ENCODE measurements around the gene GPS1.

The GPS1 gene

GRCh38 chr17:82047914-82048570 lies 3.7 kb upstream of the GPS1 start:
- no peak for DNase-seq (ENCODE audit: low read depth)

GRCh38 chr17:82048571-82048971 lies 3.1 kb upstream of the GPS1 start:
- DNase-seq (ENCODE audit: low read depth) = no peak
- H3K4me3 ChIP-seq (replicated peaks; ENCODE audit: low read depth, low read length) = no peak overlapping the region
- TF ChIP-seq CTCF (IDR thresholded peaks at IDR 0.05; ENCODE audit: low read length, missing control alignments) = no peak

More at GRCh38 chr17:82047914-82048570, 3.7 kb upstream of the GPS1 start:
- H3K4me3 ChIP-seq (replicated peaks; ENCODE audit: low read depth, low read length) = no peak overlapping the region
- no peak for TF ChIP-seq CTCF (IDR thresholded peaks at IDR 0.05; ENCODE audit: low read length, missing control alignments)

GRCh38 chr17:82049106-82049505 lies 2.6 kb upstream of the GPS1 start:
- TF ChIP-seq CTCF (IDR thresholded peaks at IDR 0.05; ENCODE audit: low read length, missing control alignments) = no peak
- no peak for DNase-seq (ENCODE audit: low read depth)
- no peak overlapping the region for H3K4me3 ChIP-seq (replicated peaks; ENCODE audit: low read depth, low read length)

- no peak for DNase-seq (ENCODE audit: low read depth)
- no peak for TF ChIP-seq CTCF (IDR thresholded peaks at IDR 0.05; ENCODE audit: low read length, missing control alignments)
- no peak overlapping the region for H3K4me3 ChIP-seq (replicated peaks; ENCODE audit: low read depth, low read length)
Measured at GRCh38 chr17:82049521-82049971, 2.2 kb upstream of the GPS1 start.

- no peak for TF ChIP-seq CTCF (IDR thresholded peaks at IDR 0.05; ENCODE audit: low read length, missing control alignments)
- DNase-seq (ENCODE audit: low read depth) = no peak
- peak overlapping the region; percentile 77 for H3K4me3 ChIP-seq (replicated peaks; ENCODE audit: low read depth, low read length)
Measured at GRCh38 chr17:82050152-82050760, 1.4 kb upstream of the GPS1 start.

- no peak for DNase-seq (ENCODE audit: low read depth)
- peak overlapping the region; percentile 77 for H3K4me3 ChIP-seq (replicated peaks; ENCODE audit: low read depth, low read length)
- no peak for TF ChIP-seq CTCF (IDR thresholded peaks at IDR 0.05; ENCODE audit: low read length, missing control alignments)
Measured at GRCh38 chr17:82050761-82051641, 697 bp upstream of the GPS1 start.

Measured in fibroblast of pulmonary artery (primary cell).